HEK293T (cell line): ENCODE data around the gene ERI3.

Source experiments
- CTCF ChIA-PET: fragments of 350-600 bp; formaldehyde crosslinking; extraction: SDS; loops from one replicate; lab custom pipeline; 2021; ENCODE audit warnings: antibody characterized with exemption, inconsistent platforms; lab: Yijun Ruan, JAX
- POLR2A ChIA-PET: fragments of 350-600 bp; formaldehyde crosslinking; extraction: SDS; loops from one replicate; lab custom pipeline; 2020; ENCODE audit warnings: antibody characterized with exemption, inconsistent platforms; lab: Yijun Ruan, JAX
- DNase-seq: peaks from one replicate; pipeline ENCODE4 v3.0.0; 2012; ENCODE audit warnings: mixed read lengths; ENCODE audit errors: extremely low spot score
- ARNT ChIP-seq: fragments of 450-650 bp; IDR thresholded peaks from 2 replicates; pipeline ENCODE4 v1.6.1; 2017; ENCODE audit warnings: mild to moderate bottlenecking
- BHLHE40 ChIP-seq: fragments of 450-650 bp; IDR thresholded peaks from 2 replicates; pipeline ENCODE4 v1.6.1; 2016; ENCODE audit warnings: mild to moderate bottlenecking, moderate library complexity, borderline replicate concordance
- CTBP1 ChIP-seq: fragments of 450-650 bp; IDR thresholded peaks from 2 replicates; pipeline ENCODE4 v1.6.1; 2016; ENCODE audit warnings: borderline replicate concordance
- ELF4 ChIP-seq: fragments of 450-650 bp; IDR thresholded peaks from 2 replicates; pipeline ENCODE4 v1.6.1; 2017; ENCODE audit warnings: antibody characterized with exemption
- FOXA1 ChIP-seq: fragments of 450-650 bp; IDR thresholded peaks from 2 replicates; pipeline ENCODE4 v1.6.1; 2016; ENCODE audit warnings: mild to moderate bottlenecking
- FOXK2 ChIP-seq: fragments of 450-650 bp; IDR thresholded peaks from 2 replicates; pipeline ENCODE4 v1.6.1; 2016; ENCODE audit warnings: mild to moderate bottlenecking
- FOXM1 ChIP-seq: fragments of 450-650 bp; IDR thresholded peaks from 2 replicates; pipeline ENCODE4 v1.6.1; 2017; ENCODE audit warnings: mild to moderate bottlenecking, borderline replicate concordance
- HDGF ChIP-seq: fragments of 450-650 bp; IDR thresholded peaks from 2 replicates; pipeline ENCODE4 v1.6.1; 2017; ENCODE audit warnings: antibody characterized with exemption, borderline replicate concordance
- L3MBTL2 ChIP-seq: fragments of 450-650 bp; conservative IDR thresholded peaks from 2 replicates; pipeline ENCODE4 v1.6.1; 2016; ENCODE audit warnings: mild to moderate bottlenecking
- LEF1 ChIP-seq: fragments of 450-650 bp; IDR thresholded peaks from 2 replicates; pipeline ENCODE4 v1.6.1; 2017; ENCODE audit warnings: mild to moderate bottlenecking, borderline replicate concordance
- NFRKB ChIP-seq: fragments of 450-650 bp; IDR thresholded peaks from 2 replicates; pipeline ENCODE4 v1.6.1; 2016; ENCODE audit warnings: mild to moderate bottlenecking, moderate library complexity
- SP1 ChIP-seq: fragments of 450-650 bp; IDR thresholded peaks from 2 replicates; pipeline ENCODE4 v1.6.1; 2017
- SUZ12 ChIP-seq: fragments of 450-650 bp; IDR thresholded peaks from 2 replicates; pipeline ENCODE4 v1.6.1; 2016; ENCODE audit warnings: mild to moderate bottlenecking
- TARDBP ChIP-seq: fragments of 450-650 bp; IDR thresholded peaks from 2 replicates; pipeline ENCODE4 v1.6.1; 2016
- ZNF384 ChIP-seq: fragments of 450-650 bp; IDR thresholded peaks from 2 replicates; pipeline ENCODE4 v1.6.1; 2016
- TF ChIP-seq, protein P1 (sequence below): fragments of 450-650 bp; IDR thresholded peaks from 2 replicates; pipeline ENCODE4 v1.6.1; 2016

Gene ERI3

DNA sequence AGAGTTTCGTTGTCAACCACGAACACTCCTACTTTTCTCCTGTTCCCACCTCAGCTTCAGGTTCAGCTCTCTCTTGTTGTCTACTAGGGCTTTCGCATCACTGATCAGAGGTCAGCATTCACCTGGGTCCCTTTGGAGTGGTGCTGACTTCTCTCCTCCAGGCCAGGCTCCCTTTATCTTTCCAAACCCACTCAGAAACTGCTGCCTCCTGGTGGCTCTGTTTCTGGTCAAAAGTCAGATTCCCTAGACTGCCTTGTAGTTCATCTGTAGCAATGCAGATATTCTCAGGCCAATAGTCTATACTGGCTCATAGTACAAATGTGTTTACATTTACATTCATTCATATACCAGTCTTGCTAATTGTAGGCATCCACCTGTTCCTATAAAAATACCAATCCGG, 6.4 kb upstream of the ERI3 start:
- no peak for TF ChIP-seq SP1
- no peak for TF ChIP-seq LEF1
- TF ChIP-seq CTBP1: no peak
- ChIA-PET POLR2A (no interaction called here), CTCF (no interaction called here)
- DNase-seq: peak; percentile 21

- TF ChIP-seq HDGF (no peak), ZNF384 (no peak), FOXK2 (no peak), SP1 (no peak), LEF1 (no peak), NFRKB (no peak), BHLHE40 (no peak), TARDBP (no peak), CTBP1 (0 out of 2 replicates have a peak, but pooled peaks have one; percentile 11), ARNT (no peak), ELF4 (no peak), L3MBTL2 (no peak), FOXA1 (no peak), FOXM1 (no peak), SUZ12 (no peak)
- TF ChIP-seq, protein P1, sequence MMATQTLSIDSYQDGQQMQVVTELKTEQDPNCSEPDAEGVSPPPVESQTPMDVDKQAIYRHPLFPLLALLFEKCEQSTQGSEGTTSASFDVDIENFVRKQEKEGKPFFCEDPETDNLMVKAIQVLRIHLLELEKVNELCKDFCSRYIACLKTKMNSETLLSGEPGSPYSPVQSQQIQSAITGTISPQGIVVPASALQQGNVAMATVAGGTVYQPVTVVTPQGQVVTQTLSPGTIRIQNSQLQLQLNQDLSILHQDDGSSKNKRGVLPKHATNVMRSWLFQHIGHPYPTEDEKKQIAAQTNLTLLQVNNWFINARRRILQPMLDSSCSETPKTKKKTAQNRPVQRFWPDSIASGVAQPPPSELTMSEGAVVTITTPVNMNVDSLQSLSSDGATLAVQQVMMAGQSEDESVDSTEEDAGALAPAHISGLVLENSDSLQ: peak; percentile 72
- ChIA-PET POLR2A (no interaction called here), CTCF (interaction anchor here (1.2 kb wide), 1 partner anchor 142 kb away, joined by 6 read pairs; no protein-coding TSS in a partner anchor)
- DNase-seq: peak; percentile 16
These were observed 4.3 kb upstream of the ERI3 start for GRCh38 chr1:44359234-44359935.

GRCh38 chr1:44357710-44358109, 2.7 kb upstream of the ERI3 start:
- ChIA-PET POLR2A (no interaction called here), CTCF (no interaction called here)
- DNase-seq: no peak
- no peak for TF ChIP-seq FOXK2
- TF ChIP-seq BHLHE40: no peak

DNA sequence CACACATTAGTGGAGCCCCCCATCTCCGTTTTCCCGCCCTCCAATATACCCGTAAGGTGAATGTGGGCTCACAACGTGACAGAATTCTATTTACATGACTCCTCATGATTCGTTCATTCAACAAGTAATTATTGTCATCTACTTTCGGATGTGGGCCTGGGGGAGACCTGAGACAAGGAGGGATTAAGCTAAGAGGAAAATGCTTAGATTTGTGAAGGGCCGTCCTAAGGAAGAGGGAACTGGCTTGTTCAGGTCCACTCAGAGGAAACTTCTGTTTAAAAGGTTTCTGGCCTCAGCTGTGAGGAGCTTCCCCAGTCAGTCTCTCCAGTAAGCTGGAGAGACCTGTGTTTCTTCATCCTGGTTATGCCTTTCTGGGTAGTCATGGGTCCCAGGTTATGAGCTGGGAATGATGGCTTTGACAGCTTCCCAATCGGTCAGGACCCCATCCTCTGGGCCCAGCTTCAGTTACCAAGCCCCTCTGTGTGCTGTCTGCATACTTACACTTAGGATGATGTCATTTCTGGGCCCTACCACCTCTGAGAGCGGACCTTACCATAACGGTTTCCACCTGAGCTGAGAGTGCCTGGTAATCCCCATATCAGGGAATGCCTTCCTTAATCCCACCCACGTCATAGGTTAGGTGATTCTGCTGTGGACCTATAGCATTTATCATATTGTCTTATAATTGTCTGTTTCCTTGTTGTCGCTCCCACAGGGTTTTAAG, 687 bp upstream of the ERI3 start:
- ChIA-PET POLR2A (interaction anchor here (1.0 to 1.2 kb wide), 3 partner anchors 9 to 296 kb away, joined by 3 to 7 read pairs (median 4); no protein-coding TSS in a partner anchor), CTCF (interaction anchor here (1.0 to 1.5 kb wide), 2 partner anchors 138 to 239 kb away, joined by 4 read pairs; no protein-coding TSS in a partner anchor)
- peak; percentile 11 for DNase-seq
- peak; percentile 44 for TF ChIP-seq L3MBTL2
- no peak for TF ChIP-seq FOXK2

DNA sequence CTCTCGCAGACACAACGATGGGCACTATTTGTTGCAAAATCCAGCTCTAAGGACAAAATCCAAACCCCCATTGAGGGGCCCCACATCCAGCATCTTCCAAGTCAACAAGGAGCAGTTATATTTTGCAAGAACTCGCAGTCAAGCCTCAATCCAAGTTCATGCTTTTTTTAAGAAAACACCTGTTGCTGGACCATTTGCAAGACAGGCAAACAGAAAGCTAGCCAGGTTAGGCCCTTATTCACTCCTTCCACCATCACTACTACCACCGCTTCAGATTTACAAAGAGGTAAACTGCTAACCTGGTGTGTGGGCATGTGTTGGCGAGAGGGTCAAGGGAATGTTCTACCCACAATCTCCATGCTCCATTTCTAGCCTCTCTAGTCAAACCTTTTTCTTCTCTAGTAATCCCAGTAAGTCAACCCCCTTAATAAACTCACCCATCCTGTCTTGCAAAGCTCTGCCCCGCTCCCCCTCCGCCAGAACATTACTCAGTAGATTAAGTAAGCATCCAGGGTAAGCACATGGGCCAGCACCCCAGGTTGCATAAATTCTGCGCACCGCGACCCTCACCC, 703 bp downstream of the ERI3 start:
- no peak for TF ChIP-seq ZNF384
- TF ChIP-seq L3MBTL2: 0 out of 2 replicates have a peak, but pooled peaks have one; percentile 15
- TF ChIP-seq SP1: no peak
- TF ChIP-seq ARNT: no peak
- TF ChIP-seq CTBP1: no peak
- no peak for DNase-seq
- POLR2A ChIA-PET: no interaction called here

GRCh38 chr1:44353604-44354003, 1.5 kb downstream of the ERI3 start:
- TF ChIP-seq ARNT (no peak), ELF4 (no peak), BHLHE40 (no peak)
- TF ChIP-seq, protein P1: no peak
- POLR2A ChIA-PET: no interaction called here
- DNase-seq: no peak
- CTCF ChIA-PET: interaction anchor here (0.7 to 1.2 kb wide), 3 partner anchors 24 to 299 kb away, joined by 3 to 4 read pairs (median 4); no protein-coding TSS in a partner anchor

More for the DNA sequence above, 703 bp downstream of the ERI3 start:
- CTCF ChIA-PET: interaction anchor here (1.2 kb wide), 1 partner anchor 23 kb away, joined by 4 read pairs; no protein-coding TSS in a partner anchor

DNA sequence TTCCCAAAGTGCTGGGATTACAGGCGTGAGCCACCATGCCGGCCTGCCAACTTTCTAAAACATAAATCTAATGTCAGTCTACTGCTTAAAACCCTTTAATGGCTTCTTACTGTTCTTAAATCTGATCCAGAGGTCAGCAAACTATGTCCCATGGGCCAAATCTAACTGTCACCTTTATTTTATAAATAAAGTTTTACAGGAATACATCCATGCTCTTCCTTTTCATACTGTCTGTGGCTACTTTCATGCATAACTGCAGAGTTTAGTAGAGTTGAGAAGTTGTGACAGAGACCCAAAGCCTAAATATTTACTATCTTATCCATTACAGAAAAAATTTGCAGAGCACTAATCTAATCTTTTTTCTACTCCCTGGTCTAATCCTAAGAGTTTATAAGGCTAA, 3.8 kb downstream of the ERI3 start:
- TF ChIP-seq ZNF384: no peak
- POLR2A ChIA-PET: no interaction called here
- no peak for DNase-seq
- CTCF ChIA-PET: no interaction called here
